Left ventricle myocardium inferior (tissue), 1 donor: ENCODE measurements around the gene CNGA1. TPM values are rescaled to one million over a fixed set of nuclear protein-coding genes. Genes with fewer than 3 reads are reported as not detected.
"Not testable (repeated sequence)": the region's sequence is repeated elsewhere in the genome, so short reads cannot be mapped to it uniquely, and the experiment has no call there.

Experiments used
- DNase-seq: peaks from one replicate; pipeline ENCODE4 v3.0.0-alpha.2; 2020
- H3K27ac ChIP-seq: fragments of 200-600 bp; replicated peaks from 2 replicates; pipeline ENCODE4 v1.8.0; 2021
- H3K27me3 ChIP-seq: fragments of 200-600 bp; 2 replicates; pipeline ENCODE4 v1.8.0; 2021; ENCODE audit warnings: low read depth
- H3K36me3 ChIP-seq: fragments of 200-600 bp; 2 replicates; pipeline ENCODE4 v1.8.0; 2021
- H3K4me1 ChIP-seq: fragments of 200-600 bp; 2 replicates; pipeline ENCODE4 v1.8.0; 2021
- H3K4me3 ChIP-seq: fragments of 200-600 bp; 2 replicates; pipeline ENCODE4 v1.8.0; 2021; ENCODE audit warnings: mild to moderate bottlenecking, moderate library complexity
- H3K9me3 ChIP-seq: fragments of 200-600 bp; replicated peaks from 2 replicates; pipeline ENCODE4 v1.8.0; 2021
- CTCF ChIP-seq: fragments of 200-600 bp; IDR thresholded peaks from 2 replicates; pipeline ENCODE4 v1.8.0; 2021; ENCODE audit warnings: antibody characterized with exemption, mild to moderate bottlenecking, borderline replicate concordance
- intact Hi-C: fragments of 100-400 bp; cut with micrococcal nuclease; formaldehyde crosslinking; loops from one replicate; pipeline ENCODE4 v1.11.0; 2022
- total RNA-seq: library from RNA; stranded (reverse); fragmentation: NEBNext Ultra II Directional; extraction: Animal tissue kit (Norgen Biotek cat#: 25700); gene quantifications from one replicate; pipeline ENCODE4 v1.2.1, GENCODE V29; 2021
- donor health status: DM: no; HTN: yes; CAD: no; lungs with severe emphysema.

Gene CNGA1
- total RNA-seq, 1 donor from 2014 or later: not detected

DNA sequence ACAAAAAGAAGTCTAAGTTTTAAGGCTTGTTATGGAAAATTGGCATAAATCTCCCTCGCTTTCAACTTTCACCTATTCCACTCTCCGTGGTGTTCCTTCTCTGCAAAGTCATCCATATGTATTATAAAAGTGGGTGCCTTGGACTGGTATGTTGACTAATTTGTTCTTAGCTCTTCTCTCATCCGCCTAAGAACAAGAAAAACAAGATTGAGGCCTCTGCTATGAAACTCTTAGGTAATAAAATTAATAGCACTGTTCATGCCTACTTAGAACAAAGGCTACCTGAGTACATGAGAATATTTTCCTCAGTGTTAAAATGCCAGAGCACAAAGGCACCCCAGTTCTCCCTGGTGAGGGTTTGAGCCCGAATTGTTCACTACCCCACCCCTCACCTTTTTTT lies 1.3 kb downstream of the CNGA1 start:
- intact Hi-C loops: no loop called here
- H3K27me3 ChIP-seq: peaks cover 25% of the 10 kb centered on the region
- H3K4me1 ChIP-seq: peaks cover 17% of the 10 kb centered on the region
- H3K4me3 ChIP-seq: no peak overlapping the region
- H3K36me3 ChIP-seq: no peaks in the 10 kb centered on the region
- DNase-seq: no peak
- no peak for TF ChIP-seq CTCF
- no peak overlapping the region for H3K27ac ChIP-seq
- H3K9me3 ChIP-seq: no peaks in the 10 kb centered on the region

- Histone ChIP-seq H3K27ac (no peak overlapping the region), H3K4me1 (peaks cover 17% of the 10 kb centered on the region), H3K36me3 (no peaks in the 10 kb centered on the region), H3K27me3 (peaks cover 25% of the 10 kb centered on the region), H3K9me3 (peaks cover 9% of the 10 kb centered on the region), H3K4me3 (no peak overlapping the region)
- no peak for TF ChIP-seq CTCF
- no peak for DNase-seq
- intact Hi-C loops: no loop called here
These were observed 3.7 kb downstream of the CNGA1 start for GRCh38 chr4:48012824-48013223.

- TF ChIP-seq CTCF: no peak
- Histone ChIP-seq H3K27me3 (peaks cover 17% of the 10 kb centered on the region), H3K4me3 (no peak overlapping the region), H3K9me3 (peaks cover 19% of the 10 kb centered on the region), H3K4me1 (peaks cover 9% of the 10 kb centered on the region), H3K27ac (no peak overlapping the region), H3K36me3 (no peaks in the 10 kb centered on the region)
- intact Hi-C loops: no loop called here
- DNase-seq: no peak
These were observed 4.8 kb downstream of the CNGA1 start for GRCh38 chr4:48011722-48012121.

DNA sequence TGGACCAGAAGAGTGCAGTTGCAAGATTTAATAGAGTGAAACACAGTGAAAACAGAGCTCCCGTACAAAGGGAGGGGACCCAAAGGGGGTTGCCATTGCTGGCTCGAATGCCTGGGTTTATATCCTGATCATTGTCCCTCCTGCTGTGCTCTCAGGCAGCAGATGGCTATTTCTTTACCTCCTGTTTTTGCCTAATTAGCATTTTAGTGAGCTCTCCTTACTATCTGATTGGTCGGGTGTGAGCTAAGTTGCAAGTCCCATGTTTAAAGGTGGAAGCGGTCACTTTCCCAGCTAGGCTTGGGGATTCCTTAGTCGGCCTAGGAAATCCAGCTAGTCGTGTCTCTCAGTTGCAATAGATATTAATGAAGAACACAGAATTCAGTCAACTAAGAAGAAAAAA lies 5.6 kb downstream of the CNGA1 start:
- intact Hi-C loops, H3K36me3 ChIP-seq, H3K4me1 ChIP-seq, H3K27ac ChIP-seq, H3K27me3 ChIP-seq, H3K4me3 ChIP-seq, DNase-seq: not testable (repeated sequence)
- H3K9me3 ChIP-seq: peaks cover 27% of the 10 kb centered on the region

DNA sequence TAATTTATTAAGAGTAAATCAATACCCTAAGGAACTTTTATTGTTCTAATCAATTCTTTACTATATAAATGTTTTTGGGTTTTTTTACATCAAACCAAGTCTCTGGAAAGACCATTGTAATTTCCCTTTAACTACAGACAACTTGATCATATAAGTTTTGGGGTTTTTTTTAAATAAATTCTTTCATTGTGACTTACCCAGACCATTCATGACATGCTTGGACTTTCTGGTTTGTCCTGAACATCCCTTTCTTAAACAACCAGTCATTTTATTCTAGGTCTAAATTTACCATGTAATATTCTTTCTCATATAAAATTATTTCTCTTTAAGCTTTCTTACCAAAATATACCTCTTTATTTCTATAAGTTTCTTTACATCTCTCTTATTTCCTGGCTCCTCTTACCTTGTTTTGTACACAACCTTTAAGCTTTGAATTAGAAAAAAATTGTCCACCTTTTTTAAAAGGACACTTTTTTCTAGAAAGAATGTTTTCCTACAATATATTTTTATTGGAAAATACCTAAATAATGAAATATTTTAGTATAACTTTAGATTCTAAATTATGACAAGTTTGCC lies 8.4 kb downstream of the CNGA1 start:
- no peaks in the 10 kb centered on the region for H3K27me3 ChIP-seq
- no peak overlapping the region for H3K27ac ChIP-seq
- TF ChIP-seq CTCF: no peak
- no peaks in the 10 kb centered on the region for H3K4me1 ChIP-seq
- no peak overlapping the region for H3K4me3 ChIP-seq
- DNase-seq: no peak
- H3K36me3 ChIP-seq: no peaks in the 10 kb centered on the region
- H3K9me3 ChIP-seq: peaks cover 37% of the 10 kb centered on the region
- intact Hi-C loops: loop anchor here (10.0 kb wide), 1 partner anchor 77 kb away; no protein-coding TSS in a partner anchor

DNA sequence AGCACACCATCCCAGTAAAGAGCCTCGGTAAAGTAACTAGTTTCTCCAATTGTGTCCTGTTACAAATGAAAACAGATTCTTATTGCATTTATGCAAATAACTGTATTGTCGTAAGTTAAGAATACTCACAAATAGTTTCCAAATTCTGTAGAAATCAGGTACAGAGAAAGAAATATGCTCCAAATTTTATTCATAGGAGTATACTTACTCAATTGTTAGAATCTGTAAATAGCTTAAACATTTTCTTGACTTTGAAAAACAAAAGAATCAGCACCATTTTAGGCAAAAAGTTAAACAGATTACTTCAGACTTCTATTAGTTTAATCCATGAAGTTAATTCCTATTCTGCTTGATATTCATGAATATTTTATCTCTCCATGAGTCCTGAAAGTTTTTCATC lies 10.7 kb downstream of the CNGA1 start:
- Histone ChIP-seq H3K4me3 (no peak overlapping the region), H3K4me1 (no peaks in the 10 kb centered on the region), H3K27ac (no peak overlapping the region), H3K36me3 (no peaks in the 10 kb centered on the region), H3K9me3 (peaks cover 37% of the 10 kb centered on the region), H3K27me3 (no peaks in the 10 kb centered on the region)
- intact Hi-C loops: loop anchor here (10.0 kb wide), 1 partner anchor 79 kb away; no protein-coding TSS in a partner anchor
- TF ChIP-seq CTCF: no peak
- no peak for DNase-seq
